BE2C (cell line): Measurements from ENCODE around the gene ZNF778.

ENCODE experiments used
- DNase-seq: peaks from one replicate; pipeline ENCODE4 v3.0.0-alpha.2; 2020
- H3K27me3 ChIP-seq: fragments of 250-450 bp; sonication (Bioruptor Pico); 2 replicates; pipeline ENCODE4 v1.5.1; 2020; ENCODE audit warnings: mild to moderate bottlenecking
- H3K36me3 ChIP-seq: fragments of 250-450 bp; sonication (Bioruptor Pico); 2 replicates; pipeline ENCODE4 v1.5.1; 2020; ENCODE audit warnings: mild to moderate bottlenecking
- H3K4me1 ChIP-seq: fragments of 250-450 bp; sonication (Bioruptor Pico); 2 replicates; pipeline ENCODE4 v1.5.1; 2020
- H3K4me3 ChIP-seq: 2 replicates; pipeline ENCODE4 v1.5.1; 2011; ENCODE audit warnings: low read depth, low read length
- H3K9me3 ChIP-seq: fragments of 250-450 bp; sonication (Bioruptor Pico); 2 replicates; pipeline ENCODE4 v1.5.1; 2020
- TF ChIP-seq, protein P1 (sequence below): IDR thresholded peaks from 2 replicates; pipeline ENCODE4 v1.5.1; 2012; ENCODE audit warnings: mild to moderate bottlenecking, low read depth, low read length

Gene ZNF778

GRCh38 chr16:89282523-89282922 lies 65.0 kb downstream of the ZNF778 start:
- DNase-seq = no peak
- no peak overlapping the region for H3K4me3 ChIP-seq
- H3K9me3 ChIP-seq = no peaks in the 10 kb centered on the region
- no peaks in the 10 kb centered on the region for H3K27me3 ChIP-seq
- H3K36me3 ChIP-seq = peaks cover 86% of the 10 kb centered on the region
- TF ChIP-seq, protein P1, sequence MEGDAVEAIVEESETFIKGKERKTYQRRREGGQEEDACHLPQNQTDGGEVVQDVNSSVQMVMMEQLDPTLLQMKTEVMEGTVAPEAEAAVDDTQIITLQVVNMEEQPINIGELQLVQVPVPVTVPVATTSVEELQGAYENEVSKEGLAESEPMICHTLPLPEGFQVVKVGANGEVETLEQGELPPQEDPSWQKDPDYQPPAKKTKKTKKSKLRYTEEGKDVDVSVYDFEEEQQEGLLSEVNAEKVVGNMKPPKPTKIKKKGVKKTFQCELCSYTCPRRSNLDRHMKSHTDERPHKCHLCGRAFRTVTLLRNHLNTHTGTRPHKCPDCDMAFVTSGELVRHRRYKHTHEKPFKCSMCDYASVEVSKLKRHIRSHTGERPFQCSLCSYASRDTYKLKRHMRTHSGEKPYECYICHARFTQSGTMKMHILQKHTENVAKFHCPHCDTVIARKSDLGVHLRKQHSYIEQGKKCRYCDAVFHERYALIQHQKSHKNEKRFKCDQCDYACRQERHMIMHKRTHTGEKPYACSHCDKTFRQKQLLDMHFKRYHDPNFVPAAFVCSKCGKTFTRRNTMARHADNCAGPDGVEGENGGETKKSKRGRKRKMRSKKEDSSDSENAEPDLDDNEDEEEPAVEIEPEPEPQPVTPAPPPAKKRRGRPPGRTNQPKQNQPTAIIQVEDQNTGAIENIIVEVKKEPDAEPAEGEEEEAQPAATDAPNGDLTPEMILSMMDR = no peak
- H3K4me1 ChIP-seq = no peaks in the 10 kb centered on the region

- H3K36me3 ChIP-seq = peaks cover 86% of the 10 kb centered on the region
Measured at GRCh38 chr16:89283449-89283848, 65.9 kb downstream of the ZNF778 start.

GRCh38 chr16:89285381-89285780 lies 67.9 kb downstream of the ZNF778 start:
- Histone ChIP-seq H3K4me1 (no peaks in the 10 kb centered on the region), H3K9me3 (no peaks in the 10 kb centered on the region), H3K36me3 (peaks cover 80% of the 10 kb centered on the region), H3K27me3 (no peaks in the 10 kb centered on the region), H3K4me3 (no peak overlapping the region)
- TF ChIP-seq, protein P1 = no peak
- no peak for DNase-seq

More at GRCh38 chr16:89283449-89283848, 65.9 kb downstream of the ZNF778 start:
- no peak overlapping the region for H3K4me3 ChIP-seq
- H3K9me3 ChIP-seq = no peaks in the 10 kb centered on the region
- DNase-seq = no peak
- TF ChIP-seq, protein P1 = no peak
- no peaks in the 10 kb centered on the region for H3K4me1 ChIP-seq
- no peaks in the 10 kb centered on the region for H3K27me3 ChIP-seq

- Histone ChIP-seq H3K36me3 (peaks cover 73% of the 10 kb centered on the region), H3K9me3 (no peaks in the 10 kb centered on the region), H3K4me1 (no peaks in the 10 kb centered on the region), H3K4me3 (no peak overlapping the region), H3K27me3 (no peaks in the 10 kb centered on the region)
- TF ChIP-seq, protein P1 = no peak
- no peak for DNase-seq
Measured at GRCh38 chr16:89286096-89286495, 68.6 kb downstream of the ZNF778 start.
